Ecto neural progenitor cell (in vitro differentiated cells): ENCODE data around the gene ZNF287.
"Not testable (repeated sequence)": the region's sequence is repeated elsewhere in the genome, so short reads cannot be mapped to it uniquely, and the experiment has no call there.

Experiments
- DNase-seq: peaks from one replicate; pipeline ENCODE4 v3.0.0-alpha.2; 2018; ENCODE audit warnings: low spot score

Gene ZNF287

GRCh38 chr17:16568541-16569357 is at the start of gene ZNF287:
Gene ZNF287, minus strand, starts transcription at chr17:16569204. Its CDS starts 1,473 bp downstream, at chr17:16567731.
- peak; percentile 99 for DNase-seq

- no peak for DNase-seq
These were observed 48.6 kb upstream of the ZNF287 start for GRCh38 chr17:16617481-16618060.

- no peak for DNase-seq
These were observed 30.5 kb upstream of the ZNF287 start for GRCh38 chr17:16599537-16599936.

GRCh38 chr17:16593356-16594102 is 24.5 kb upstream of the ZNF287 start:
- no peak for DNase-seq

GRCh38 chr17:16589097-16589969 is 20.3 kb upstream of the ZNF287 start:
- peak; percentile 98 for DNase-seq

- no peak for DNase-seq
These were observed 16.8 kb upstream of the ZNF287 start for GRCh38 chr17:16585796-16586195.

- DNase-seq = peak; percentile 96
These were observed 15.4 kb upstream of the ZNF287 start for GRCh38 chr17:16584273-16584995.

GRCh38 chr17:16583781-16584180 is 14.8 kb upstream of the ZNF287 start:
- no peak for DNase-seq

GRCh38 chr17:16573466-16573865 is 4.5 kb upstream of the ZNF287 start:
- no peak for DNase-seq

- DNase-seq = no peak
These were observed 331 bp upstream of the ZNF287 start for GRCh38 chr17:16569358-16569712.

GRCh38 chr17:16552637-16553045 is 16.4 kb downstream of the ZNF287 start:
- no peak for DNase-seq

- no peak for DNase-seq
These were observed 16.9 kb downstream of the ZNF287 start for GRCh38 chr17:16551878-16552636.

- DNase-seq = no peak
These were observed 31.9 kb downstream of the ZNF287 start for GRCh38 chr17:16537130-16537458.

- DNase-seq = no peak
These were observed 34.8 kb downstream of the ZNF287 start for GRCh38 chr17:16534236-16534635.

GRCh38 chr17:16529906-16530305 is 39.1 kb downstream of the ZNF287 start:
- DNase-seq = no peak

- no peak for DNase-seq
These were observed 41.7 kb downstream of the ZNF287 start for GRCh38 chr17:16527298-16527697.

GRCh38 chr17:16525556-16525955 is 43.4 kb downstream of the ZNF287 start:
- DNase-seq = not testable (repeated sequence)

- peak; percentile 84 for DNase-seq
These were observed 47.8 kb downstream of the ZNF287 start for GRCh38 chr17:16521070-16521727.

- no peak for DNase-seq
These were observed 50.0 kb downstream of the ZNF287 start for GRCh38 chr17:16519021-16519420.

- DNase-seq = no peak
These were observed 51.5 kb downstream of the ZNF287 start for GRCh38 chr17:16517477-16517876.
